Stimulated activated CD4-positive, alpha-beta T cell treated with anti-CD3 and anti-CD28 coated beads, TNF-alpha, amount 100 ng/mL, for 48 hours (primary cell): ENCODE measurements around the gene DTL.

Experiments
- DNase-seq, 3 donors: peaks; one replicate each; pipeline ENCODE4 v3.0.0-alpha.2; 2020; ENCODE audit warnings: low read depth in 3 of 3

Gene DTL

DNA sequence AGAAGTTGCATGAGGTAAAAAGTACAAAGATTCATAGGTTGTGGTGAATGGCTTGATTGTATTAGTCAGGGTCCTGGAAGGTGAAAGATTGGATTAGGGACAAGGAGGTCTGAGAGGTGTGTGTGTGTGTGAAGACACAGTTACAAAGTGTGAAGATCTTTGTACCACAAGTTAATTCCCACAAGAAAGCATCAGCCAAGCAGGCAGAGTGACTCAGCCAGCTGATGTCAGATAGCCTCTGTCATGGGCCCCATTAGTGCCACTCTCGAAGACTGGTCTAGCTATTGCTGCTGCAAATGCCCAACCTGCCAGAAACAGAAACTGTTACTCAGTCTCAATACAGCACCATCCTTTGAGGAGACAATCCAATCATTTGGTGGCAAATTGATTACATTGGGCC is 96.5 kb downstream of the DTL start:
- peak in 1 of 3 donors; percentile 3 for DNase-seq

DNA sequence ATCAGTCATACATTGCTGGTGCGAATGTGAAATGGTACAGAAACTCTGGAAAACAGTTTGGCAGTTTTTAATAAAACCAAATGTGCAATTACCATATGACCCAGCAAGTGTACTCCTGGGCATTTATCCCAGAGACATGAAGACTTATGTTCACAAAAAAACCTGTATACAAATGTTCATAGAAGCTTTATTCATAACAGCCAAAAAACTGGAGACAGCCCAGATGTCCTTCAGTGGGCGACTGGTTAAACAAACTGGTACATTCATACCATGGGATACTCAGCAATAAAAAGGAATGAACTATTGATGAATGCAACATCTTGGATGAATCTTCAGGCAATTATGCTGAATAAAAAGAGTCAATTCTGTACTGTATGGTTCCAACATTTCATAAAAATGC is 97.8 kb downstream of the DTL start:
- no peak for DNase-seq

DNA sequence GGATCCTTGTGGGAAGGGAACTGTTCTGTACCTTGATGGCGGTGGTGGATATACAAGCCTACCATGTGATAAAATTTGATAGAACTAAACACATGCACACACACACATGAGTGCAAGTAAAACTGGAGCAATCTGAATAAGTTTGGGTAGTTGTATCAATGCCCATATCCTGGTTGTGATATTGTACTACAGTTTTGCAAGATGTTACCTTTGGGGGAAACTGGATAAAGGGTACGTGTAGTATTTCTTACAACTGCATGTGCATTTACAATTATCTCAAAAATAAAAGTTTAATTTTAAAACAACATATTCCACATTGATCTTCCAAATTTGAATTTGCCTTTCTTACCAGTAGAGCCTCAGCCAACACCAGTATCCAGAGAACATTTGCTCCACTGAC is 99.6 kb downstream of the DTL start:
- no peak for DNase-seq

DNA sequence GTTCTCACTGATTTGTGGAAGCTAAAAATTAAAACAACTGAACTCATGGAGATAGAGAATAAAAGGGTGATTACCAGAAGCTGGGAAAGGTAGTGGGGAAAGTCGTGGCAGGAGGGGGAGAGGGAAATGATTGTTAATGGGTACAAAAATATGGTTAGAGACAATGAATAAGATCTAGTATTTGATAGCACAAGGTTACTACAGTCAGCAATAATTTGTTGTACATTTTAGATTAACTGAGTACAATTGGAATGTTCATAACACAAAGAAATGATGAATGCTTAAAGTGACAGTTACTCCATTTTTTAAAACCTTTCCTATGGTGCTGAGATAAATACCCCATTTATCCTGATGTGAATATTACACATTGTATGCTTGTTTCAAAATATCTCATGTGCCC is 102.3 kb downstream of the DTL start:
- no peak for DNase-seq

DNA sequence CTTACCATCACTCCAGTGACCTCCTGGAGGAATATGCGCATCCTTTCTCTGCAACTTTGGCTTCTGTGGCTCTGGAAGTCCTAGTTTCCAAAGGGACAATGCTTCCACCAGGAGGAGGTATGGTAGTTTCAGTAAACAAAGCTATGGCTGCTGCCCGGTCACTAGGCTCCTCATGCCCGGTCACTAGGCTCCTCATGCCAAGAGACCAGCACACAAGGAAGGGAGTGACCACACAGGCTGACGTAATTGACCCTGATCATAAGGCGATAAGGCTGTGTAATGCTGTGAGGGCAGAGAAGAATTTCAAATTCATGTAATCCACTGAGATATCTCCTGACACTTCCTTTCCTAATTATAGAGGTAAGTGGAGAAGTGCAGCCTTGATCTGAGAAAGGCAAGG is 102.9 kb downstream of the DTL start:
- no peak for DNase-seq

DNA sequence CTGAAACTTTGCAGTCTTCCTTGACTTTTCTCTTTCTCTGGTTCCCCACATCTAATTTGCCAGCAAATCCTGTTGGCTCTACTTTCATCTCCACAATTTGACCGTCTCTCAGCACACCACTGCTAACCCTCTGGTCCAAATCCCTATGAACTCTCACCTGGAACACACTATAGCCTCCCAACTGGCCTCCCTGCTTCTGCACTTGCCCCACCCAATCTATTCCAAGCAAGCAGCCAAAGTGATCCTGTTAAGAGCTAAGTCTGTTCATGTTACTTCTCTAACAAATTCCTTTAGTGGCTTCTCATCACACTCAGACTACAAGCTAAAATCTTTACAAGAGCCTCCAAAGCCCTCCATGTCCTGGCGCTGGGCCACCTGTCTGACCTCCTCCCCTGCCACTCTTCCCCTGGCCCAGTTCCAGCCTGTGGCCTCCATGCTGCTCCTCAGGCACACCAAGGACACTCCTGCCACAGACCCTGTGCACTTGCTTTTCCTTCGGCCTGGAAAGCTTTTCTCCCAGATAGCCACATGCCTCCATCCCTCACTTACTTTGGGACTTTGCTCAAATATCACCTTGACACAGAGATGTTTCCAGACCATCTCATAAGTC is 104.1 kb downstream of the DTL start:
- no peak for DNase-seq

DNA sequence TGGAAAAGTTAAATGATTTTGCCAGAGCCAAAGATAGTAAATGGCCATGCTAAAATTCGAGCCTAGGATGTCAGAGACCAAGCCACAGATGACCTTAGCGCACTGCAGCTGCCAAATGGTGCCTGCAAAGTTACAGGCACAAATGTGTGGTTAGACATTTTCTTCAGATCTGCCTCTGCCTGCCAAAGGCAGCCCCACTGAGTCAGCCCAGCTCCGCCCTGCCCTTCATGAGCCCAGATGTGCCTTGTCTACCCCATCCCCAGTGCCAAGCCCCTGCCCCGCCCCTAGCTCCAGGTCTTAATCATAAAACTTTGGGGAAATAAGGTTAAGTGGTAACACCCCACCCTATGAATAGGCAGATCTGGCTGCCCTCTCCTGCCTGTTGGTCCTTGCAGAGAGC is 105.9 kb downstream of the DTL start:
- no peak for DNase-seq

DNA sequence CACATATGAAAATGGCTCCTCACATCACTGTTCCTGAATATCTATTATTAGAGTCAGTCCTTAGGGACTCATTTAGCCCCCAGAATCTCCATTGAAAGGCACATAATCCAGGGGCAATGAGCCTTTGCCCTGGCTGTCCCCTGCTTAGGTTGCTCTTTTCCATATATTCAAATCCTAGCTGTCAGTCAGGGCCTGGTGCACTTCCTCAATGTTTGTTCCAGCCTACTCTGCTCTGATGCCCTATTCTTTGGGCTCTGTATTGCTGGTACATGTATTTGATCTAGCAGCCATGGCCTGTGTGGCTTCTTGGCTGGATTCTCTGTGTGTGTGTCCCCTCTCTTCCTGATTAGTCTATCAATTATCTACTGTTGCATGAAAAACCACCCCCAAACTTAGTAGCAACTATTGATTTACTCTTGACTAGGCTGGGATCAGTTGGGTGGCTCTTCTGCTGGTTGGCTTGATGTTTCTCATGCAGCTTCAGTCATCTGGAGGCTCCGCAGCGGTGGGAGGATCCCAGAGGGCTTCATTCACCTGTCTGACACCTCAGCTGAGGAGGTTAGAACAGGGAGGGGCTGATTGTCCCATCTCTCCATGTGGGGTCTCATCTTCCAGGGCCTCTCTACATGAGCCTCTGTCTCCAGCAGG is 107.5 kb downstream of the DTL start:
- no peak for DNase-seq

DNA sequence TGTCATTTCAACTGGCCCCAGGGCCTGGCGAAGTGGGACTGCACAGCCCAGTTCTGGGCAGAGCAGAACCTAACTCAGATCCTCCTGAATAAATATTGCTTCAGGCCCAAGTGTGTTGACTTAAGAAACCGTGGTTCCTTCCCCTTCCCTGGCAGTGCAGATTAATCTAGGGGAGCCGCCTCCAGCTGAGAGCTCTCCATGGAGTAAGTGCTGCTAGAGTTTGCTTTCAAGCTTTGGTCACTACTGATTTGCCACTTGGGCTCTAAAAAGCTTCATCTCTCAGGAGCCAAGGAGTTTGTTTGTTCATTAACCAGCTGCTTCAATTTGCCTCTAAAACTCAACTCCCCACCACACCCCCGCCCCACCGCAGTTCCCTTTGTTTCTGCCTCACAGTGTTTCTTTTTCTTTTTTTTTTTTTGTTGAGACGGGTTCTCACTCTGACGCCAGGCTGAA is 112.1 kb downstream of the DTL start:
- DNase-seq = no peak

DNA sequence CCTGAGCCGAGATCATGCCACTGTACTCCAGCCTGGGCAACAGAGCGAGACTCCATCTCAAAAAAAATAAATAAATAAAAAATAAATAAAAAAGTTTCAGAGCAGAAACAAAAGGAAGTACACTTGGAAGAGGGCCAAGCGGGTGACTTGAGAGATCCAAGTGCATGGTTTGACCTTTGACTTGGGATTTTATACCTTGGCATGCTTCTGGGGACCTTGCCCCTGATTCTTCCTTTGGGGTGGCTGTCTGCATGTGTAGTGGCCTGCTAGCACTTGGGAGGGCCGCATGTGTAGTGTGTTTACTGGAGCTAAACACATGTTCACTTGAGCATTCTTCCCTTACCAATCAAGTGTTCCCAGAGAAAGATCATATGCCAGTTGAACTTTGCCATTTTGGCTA is 114.0 kb downstream of the DTL start:
- no peak for DNase-seq

DNA sequence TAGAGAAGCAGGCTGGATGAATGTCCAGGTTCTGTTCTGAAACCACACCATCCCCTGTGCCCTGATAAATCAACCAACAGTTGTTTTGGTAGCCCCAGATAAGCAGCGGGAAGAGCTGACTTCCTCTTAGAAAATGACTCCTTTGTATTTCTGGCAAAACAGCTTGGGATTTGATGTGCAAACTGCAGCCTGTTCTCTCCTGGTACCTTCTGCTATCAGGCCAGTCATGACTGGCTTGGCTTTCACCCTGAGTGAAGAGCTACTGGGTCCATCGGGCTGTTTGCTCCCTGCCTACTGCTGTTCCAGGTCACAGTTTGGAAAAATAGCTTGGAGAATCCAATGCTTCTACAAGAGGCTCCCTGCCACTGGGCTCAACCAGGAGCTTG is 116.8 kb downstream of the DTL start:
- DNase-seq = no peak

DNA sequence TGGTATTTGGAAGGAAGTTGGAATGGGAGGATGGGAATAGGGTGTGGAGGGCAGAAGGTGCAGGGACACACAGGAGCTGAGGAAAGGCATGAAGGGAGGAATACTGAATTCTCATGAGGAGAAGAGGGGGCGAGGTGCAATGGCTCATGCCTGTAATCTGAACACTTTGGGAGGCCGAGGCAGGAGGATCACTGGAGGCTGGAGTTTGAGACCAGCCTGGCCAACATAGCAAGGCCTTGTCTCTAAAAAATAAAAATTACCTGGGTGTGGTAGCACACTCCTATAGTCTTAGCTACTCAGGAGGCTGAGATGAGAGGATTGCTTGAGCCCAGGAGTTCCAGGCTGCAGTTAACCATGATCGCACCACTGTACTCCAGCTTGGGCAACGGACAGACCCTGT is 117.3 kb downstream of the DTL start:
- DNase-seq = no peak

DNA sequence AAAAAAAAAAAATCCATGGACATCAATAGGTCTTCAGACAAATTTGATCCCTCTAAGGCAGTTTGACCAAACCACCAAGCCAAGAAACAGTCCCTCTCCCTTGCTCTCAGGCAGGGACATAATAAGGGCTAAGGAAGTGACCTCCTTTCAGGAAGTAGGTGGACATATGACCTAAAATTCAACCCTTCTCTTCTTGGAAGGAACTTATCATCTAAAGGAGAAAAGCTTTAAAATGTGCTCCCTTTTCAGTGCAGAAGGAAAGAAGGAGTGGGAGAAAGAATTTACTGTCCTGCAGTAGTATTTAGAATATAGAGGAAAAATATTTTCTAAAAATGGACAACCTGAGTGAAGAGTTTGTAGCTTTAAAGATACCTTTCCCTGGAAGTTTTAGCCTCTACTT is 118.1 kb downstream of the DTL start:
- DNase-seq = no peak
